Prostate gland (tissue), 2 donors: Measurements from ENCODE around the gene ASPSCR1.

Source experiments
- CTCF ChIP-seq, 4 experiments: fragments of 200-600 bp in 2 of 4; fragments of 450-650 bp in 2 of 4; sonication (generic) in 2 of 4; IDR thresholded peaks; 1 replicate in 3 of 4; 2 replicates in 1 of 4; pipeline ENCODE4 v1.5.1; 2016 to 2019; ENCODE audit warnings: antibody characterized with exemption in 4 of 4, mild to moderate bottlenecking in 2 of 4, moderate library complexity in 2 of 4
- POLR2A ChIP-seq: fragments of 450-650 bp; IDR thresholded peaks from one replicate; pipeline ENCODE4 v1.6.1; 2016; ENCODE audit warnings: antibody characterized with exemption, mild to moderate bottlenecking
- POLR2AphosphoS5 ChIP-seq: sonication (generic); formaldehyde crosslinking; IDR thresholded peaks from one replicate; pipeline ENCODE4 v1.6.1; 2017; ENCODE audit warnings: antibody characterized with exemption

- TF ChIP-seq POLR2A = no peak
- TF ChIP-seq CTCF (IDR thresholded peaks at IDR 0.05) = no peak
- TF ChIP-seq POLR2AphosphoS5 = no peak
Observed at GRCh38 chr17:81973432-81973831, 4.0 kb upstream of the ASPSCR1 start.
